Inflammatory macrophage treated with lipopolysaccharide for 4 hours (primary cell): ENCODE measurements around the gene KCND1.

ENCODE experiments used
- DNase-seq: peaks from one replicate; pipeline ENCODE4 v3.0.0-alpha.2; 2020

Gene KCND1

DNA sequence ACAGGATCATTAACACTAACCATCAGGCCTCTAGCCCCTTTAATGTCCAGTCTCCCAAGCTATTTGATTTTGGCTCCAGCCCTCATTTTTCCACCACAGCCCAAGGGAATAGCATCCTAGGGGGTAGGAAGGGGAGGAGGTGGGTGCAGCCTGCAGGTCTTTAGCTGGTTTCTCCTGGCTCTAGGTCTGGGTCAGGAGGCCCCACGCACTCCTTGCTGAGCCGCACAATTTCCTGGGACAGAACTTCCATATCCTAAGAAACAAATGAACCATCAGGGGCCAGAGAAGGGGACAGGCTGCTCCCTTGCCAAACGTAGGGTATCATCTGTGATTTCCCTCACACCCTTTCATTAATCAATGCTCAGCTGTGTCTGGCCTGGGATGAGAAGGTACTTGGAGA is 2.4 kb upstream of the KCND1 start:
- DNase-seq = no peak

DNA sequence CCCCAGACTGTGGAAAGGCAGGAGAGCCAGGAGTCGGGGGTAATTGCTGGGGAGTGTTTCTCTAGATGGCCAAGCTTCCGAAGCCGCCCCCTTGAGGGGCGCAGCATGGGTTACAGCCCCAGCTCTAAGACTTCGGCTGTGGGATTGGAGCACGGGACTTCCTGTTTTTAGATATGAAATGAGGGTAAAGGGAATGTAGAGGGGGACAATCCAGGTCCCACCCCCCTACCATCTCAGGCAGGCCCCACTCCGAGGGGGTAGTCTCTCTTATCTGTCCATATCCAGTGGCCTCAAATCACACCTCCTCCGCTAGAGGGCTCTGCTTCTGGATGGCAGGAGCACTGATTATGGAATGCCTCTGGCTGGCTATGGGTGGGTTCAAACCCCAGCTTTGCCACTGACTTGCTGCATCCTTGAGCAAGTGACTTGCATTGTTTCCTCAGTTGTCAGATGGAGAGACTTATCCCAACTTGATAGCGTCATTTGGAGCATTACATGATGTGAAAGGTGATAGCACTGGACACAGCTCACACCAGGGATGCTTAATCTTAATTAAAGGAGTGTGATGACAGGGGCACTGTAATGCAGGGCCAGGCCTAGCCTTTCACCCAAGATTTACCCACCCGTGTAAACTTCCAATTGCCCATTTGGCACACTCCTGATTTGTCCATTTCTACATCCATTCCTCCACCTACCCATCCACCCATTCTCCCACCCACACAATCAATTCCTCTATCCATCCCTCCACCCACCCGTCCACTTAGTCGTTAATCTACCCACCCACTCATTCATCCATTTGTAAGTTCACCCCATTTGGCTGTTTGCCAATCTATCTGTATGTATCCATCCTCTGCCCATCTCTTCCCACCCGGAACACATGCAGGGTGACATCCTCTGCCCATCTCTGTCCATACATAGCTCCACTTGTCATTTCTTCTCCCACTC is 848 bp upstream of the KCND1 start:
- peak; percentile 36 for DNase-seq

DNA sequence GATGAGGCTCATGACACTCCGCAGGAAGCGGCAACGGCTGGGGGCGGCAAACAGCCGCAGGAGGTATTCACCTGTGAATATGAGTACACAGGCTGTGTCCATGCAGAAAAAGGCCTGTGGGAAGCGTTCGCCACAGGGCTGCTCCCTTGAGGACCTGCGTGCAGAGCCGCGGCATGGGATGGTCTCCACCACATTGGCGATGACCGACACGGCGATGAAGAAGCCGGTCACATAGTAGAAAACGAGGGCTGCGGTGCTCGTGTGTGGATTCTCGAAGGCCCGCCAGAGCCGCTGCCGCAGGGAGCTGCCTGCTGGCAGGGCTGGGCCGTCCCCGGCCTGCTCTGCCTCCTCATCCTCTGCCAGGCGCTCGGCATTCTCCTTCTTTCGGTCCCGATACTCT is 2.2 kb downstream of the KCND1 start:
- DNase-seq = no peak

DNA sequence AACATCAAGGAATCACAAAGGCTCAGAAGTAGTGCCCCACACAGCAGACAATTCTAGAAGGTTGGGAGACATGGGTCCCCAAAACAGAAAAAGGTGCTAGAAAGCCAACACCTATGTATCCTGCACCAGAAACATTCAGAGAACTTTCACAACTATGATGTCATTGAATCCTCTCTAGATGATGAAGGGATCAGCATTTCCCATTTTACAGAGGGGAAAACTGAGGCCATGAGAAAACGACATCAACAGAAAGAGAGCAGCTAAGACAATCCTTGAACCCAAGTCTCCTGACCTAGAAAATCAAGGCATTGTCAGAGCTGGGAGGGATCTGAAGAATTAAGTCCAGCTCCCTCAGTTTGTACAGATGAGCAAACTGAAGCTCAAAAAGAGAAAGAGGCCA is 3.3 kb downstream of the KCND1 start:
- DNase-seq = no peak

DNA sequence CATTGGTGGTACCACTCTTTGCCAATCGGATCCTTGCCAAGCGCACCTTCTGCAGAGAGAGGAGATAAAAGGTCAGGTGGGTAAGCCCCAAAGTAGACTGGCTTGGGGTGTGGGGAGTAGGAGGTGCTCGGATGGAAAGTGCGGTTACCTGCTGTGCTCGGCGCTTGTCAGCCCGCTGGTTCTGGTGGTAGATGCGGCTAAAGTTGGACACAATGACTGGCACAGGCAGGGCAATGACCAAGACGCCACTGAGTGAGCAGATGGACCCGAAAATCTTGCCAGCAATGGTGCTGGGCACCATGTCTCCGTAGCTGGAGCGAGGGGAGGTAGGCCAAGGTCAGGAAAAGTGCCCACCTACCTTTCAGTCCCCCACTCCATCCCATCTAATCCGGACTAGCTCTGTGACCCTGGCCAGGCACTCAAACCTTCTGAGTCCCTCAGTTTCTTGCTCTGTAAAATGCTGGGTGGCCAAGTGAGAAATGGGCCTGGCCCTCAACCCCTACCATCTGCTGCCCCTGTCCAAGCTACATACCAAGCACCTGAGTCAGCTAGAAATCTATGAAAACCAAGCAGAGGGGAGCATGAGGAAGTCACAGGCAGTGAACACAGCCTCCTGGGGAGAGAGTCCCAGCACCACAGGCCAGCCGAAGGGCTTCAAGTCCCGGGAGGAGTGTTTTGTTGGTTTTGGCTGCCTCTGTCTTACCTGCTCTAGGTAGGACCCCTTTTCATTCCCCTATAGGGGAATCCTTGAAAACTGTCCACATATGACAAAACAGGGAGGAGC is 4.7 kb downstream of the KCND1 start:
- no peak for DNase-seq

DNA sequence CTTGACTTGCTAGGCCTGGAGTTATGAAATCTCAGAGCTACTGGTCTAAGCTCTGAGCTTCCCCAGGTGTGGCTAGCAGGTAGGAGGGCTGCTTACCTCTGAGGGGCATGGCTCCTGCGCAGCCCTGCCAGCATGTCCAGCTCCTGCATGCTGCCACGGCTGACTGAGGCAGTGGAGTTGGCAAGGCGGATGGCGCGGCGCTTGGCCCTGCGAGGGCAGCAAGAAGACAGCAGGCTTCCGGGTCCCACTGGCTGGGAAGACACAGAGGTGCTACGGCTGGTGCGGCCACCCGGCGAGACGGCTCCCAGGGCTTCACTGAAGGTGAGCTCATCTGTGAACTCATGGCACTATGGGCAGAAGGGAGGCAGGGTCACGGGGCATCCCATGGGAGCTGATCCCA is 5.7 kb downstream of the KCND1 start:
- no peak for DNase-seq

DNA sequence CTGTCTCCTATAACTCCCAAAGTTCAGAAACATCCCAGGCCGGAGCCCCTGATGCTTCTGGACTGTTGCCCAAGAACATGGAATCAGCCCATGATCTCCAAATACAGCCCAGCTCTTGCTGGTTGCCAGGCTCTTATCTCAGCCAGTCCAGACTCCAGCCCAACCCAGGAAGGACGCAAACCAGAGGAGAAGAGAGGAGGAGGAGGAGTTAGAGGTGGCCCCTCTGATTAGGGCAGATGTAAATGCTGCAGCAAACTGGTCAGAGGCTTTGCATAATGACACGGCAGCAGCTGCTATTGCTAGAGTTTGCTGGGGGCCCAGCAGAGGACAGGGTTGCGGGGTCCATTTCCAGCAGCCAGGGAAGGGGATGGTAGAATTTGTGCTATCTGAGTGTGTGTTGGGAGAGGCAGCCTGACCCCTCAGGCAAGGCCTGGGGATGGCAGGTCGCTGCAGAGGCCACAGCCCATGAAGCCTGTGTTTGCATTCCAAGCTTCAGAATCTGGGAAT is 10.0 kb downstream of the KCND1 start:
- no peak for DNase-seq

DNA sequence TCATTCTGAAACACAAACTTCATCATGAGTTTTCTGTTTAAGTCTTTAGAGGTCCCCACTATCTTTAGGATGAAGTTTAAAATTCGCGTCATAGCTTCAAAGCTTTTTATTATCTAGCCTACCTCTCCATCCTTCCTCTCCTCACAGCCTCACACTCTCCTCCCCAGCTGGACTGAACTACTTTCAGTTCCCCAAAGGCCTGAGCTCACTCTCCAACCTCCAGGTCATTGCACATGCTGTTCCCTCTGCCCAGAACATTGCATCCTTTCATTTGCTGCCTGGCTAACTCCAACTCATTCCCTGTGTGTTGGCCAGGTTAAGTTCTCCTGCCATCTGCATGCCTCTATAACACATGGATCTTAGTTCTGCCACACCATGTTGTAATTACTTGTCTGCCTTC is 11.4 kb downstream of the KCND1 start:
- peak; percentile 55 for DNase-seq

DNA sequence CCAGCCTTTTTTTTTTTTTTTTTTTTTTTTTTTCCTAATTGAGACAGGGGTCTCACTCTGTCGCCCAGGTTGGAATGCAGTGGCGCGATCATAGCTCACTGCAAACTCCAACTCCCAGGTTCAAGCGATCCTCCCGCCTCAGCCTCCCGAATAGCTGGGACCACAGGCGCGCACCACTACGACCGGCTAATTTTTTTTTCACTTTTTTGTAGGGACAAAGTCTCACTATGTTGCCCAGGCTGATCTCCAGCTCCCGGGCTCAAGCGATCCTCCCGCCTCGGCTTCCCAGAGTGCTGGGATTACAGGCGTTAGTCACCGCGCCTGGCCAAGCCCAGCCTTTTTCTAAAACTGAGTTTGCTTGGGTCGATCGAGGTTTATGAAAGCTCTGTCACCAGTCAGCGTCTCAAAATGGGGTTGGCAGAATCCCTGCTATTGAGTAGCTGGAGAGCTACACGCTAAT is 13.0 kb downstream of the KCND1 start:
- DNase-seq = peak; percentile 25

DNA sequence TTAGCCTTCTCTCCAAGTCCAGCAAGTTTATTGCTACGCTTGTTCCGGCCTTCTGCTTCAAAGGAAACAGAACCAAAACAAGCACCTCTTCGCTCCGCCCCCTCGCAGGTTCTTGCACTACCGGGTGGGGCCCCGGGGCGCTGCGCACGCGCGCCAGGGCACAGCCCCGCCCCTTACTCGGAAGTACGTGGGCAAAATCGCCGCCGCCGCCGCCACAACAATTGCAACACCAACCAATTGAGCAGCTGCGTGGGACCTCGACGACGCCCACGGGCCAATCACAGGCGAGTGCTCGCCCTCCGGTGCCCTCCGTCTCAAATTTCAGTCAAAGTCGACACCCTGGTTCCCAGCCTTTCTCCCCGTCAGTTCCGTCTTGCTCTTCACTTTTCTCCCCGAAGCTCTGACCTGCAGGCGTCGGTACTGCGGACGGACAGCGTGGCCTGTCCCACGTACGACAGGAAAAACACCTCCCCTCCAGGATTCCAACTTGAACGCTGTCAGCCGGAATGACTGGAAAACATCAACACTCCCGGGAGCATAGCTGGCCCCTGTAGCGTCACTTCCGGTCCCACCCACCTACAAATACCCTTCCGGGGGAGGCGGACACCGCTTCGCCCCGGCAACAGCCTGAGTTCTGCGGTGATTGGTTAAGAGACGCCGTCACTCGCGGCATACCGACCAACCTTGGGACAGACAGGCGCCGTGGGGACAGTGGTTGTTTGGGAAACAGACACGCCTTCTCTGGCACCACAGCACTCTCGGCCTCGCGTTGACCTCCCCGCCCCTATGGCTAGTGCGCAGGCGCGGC is 13.6 kb downstream of the KCND1 start:
- peak; percentile 95 for DNase-seq

DNA sequence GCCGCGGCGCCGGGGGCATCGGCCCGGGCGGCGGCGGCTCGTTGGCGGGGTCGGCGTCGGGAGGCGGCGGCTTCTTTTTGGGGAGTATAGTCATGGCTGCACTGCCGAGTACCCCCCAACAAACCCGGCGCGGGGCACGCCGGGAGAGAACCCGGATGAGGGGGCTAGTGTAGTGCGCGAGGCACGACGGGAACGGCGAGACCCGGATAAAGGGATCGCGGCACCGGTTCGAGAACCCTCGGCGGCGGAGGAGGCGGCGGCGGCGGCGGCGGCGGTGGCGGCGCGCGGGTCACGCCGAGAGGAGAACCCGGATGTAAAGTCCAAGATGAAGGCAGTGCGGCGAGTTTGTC is 14.2 kb downstream of the KCND1 start, which contains the start of gene OTUD5:
Gene OTUD5, minus strand, starts transcription at position 131 of the 350 bp plus-strand sequence. Its CDS starts 37 bp downstream, at position 94.
- DNase-seq = peak; percentile 67

DNA sequence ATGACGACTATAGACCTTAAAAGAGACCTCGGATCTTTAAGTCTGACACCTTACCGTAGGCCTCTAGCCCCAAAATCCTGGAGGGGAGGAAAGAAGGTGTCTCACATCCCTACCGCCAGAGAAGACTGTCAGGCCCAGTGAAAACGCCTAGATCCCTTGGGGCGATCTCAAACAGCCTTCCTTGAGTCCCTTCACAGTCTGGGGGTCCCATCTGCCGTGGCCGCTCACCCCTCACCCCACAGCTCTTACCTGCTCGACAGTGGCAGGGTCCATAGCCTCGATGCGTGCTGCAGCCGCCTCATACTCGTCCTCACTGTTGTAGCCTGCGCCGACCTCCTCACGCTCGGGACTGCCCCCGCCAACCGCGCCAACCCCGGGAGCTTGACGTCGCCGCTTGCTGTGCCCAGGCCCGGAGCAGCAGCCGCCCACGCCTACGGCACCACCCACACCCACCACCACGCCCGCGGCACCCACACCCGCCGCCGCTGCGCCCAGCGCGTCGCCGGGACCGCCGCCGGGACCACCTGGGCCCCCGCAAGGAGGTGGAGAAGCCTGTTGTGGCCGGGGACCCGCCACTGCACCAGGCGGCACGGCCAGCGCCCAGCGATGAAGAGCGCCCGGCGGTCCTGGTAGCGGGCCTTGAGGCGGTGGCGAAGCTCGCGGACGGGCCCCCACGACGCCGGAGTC is 14.8 kb downstream of the KCND1 start:
- DNase-seq = peak; percentile 19

DNA sequence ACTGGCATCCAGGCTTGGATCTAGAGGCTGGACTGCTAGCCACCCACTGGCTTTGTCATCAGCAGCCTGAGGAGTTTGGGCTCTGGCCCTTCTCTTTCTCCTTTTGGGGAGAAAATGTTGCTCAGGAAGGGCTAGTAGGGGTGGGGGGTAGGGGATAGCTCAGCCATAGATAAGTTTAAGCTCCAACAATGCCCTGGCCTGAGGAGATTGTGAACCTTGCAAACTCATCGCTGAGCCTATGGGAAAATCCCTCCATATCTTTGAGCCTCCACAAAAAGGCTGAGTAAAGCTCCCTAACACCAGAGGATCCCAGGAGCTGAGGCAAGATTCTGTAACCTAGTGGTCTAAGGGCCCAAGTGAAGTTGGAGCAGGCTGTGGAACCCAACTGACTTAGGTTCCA is 23.1 kb downstream of the KCND1 start:
- no peak for DNase-seq

DNA sequence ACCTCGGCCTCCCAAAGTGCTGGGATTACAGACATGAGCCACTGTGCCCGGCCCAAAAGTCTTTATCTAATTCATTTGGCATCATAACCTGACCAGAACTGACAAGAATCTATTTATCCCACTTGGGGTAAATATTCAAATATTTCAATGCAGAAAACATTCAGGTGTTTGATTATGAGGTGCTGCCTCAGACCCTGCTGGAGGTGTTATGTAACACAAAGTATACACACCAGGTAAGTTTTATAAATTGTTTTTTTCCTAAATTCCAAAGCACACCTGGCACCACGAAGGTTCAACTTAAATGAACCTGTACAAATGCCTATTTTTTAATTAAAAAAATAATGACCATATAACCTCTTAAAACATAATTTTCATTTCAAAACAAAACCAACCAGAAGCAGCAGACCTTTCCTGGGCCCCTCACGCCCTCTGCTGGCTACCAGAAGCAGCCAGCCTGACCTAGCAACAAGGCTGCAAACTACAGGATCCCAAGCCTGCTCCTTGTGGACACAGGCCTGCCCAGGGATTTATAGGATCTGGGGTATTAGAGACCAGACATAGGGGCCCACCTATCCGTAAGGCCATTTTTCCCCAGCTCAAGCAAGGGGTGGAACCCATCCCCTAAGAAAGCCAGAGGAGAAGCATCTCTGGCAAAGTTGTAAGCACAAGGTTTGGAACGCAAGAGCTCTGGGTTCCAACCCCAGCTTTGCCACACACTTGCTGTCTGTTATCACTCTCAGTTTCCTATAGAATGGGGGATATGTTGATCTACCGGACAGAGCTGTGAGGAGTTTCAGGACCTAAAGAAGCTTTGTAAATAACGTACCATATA is 25.9 kb downstream of the KCND1 start:
- DNase-seq = peak; percentile 46

DNA sequence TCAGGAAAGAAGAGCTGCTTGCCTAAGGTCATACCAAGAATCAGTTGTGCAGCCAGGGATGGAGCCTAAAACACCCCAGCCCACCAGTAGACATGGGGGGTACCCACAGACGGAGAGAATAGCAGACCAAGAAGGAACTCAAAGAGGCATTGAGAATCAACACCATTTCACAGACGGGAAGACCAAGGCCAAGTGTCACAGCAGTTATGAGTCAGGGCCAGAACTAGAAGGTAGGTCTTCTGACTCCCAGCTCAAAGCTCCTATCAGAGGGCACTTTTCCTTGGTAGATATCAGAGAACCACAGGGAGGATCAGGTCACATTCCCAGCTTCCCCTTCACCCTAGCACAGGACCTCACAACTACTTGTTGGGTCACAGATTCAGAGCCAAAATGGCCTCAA is 28.7 kb downstream of the KCND1 start:
- no peak for DNase-seq

DNA sequence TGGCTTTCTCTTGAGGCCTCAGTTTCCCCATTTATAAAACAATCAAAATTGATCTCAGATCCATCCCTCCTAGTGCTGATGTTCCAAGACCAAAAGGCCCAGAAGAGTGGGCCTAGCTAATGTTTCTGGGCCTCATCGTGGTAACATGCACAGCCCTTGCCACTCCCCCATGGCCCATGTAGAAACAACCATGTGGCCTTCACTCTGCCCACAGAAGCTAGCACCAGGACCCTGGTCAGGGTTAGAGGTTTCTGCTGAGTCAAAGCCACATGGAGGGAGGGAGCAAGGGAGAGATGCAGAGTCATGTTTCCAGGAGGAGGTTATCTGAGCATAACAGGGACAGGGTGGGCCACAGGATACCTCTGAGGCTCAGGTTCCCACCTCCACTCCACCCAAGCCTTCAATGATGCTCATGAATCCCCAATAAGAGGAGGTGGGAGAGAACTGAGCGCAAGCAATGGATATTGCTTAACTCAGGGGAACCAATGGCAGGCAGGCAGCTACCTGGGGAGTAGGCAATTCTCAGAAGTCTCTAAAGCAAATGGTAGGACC is 31.2 kb downstream of the KCND1 start:
- no peak for DNase-seq

DNA sequence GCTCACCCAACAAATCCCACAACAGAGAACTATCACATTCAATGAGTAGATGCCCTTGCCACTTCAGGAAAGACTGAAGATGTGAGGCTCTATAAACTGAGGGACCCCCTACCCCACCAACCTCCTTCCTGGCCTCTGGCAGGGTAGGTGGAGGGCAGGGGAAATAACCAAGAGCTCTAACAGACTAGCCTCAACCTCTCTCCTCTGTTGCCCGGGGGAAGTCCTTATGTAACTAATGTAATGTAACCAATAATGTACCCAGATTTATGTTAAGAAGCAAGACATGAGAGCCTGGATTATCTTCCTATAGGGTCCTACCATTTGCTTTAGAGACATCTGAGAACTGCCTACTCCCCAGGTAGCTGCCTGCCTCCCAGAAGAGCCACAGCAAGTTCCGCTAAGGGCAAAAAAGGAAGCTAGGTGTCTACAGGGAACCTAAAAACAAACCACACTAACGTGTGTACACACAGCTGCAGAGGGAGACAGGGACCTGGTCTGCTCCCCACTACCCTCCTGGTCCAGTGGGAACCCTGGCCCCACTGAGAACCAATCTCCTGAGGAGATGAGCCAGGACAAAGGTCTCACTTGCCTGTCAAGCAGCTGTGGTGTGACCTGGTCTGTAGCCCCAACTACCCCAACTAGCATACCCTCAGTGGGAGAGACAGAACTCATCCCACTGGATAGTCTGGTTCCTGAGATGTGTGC is 32.0 kb downstream of the KCND1 start:
- no peak for DNase-seq

DNA sequence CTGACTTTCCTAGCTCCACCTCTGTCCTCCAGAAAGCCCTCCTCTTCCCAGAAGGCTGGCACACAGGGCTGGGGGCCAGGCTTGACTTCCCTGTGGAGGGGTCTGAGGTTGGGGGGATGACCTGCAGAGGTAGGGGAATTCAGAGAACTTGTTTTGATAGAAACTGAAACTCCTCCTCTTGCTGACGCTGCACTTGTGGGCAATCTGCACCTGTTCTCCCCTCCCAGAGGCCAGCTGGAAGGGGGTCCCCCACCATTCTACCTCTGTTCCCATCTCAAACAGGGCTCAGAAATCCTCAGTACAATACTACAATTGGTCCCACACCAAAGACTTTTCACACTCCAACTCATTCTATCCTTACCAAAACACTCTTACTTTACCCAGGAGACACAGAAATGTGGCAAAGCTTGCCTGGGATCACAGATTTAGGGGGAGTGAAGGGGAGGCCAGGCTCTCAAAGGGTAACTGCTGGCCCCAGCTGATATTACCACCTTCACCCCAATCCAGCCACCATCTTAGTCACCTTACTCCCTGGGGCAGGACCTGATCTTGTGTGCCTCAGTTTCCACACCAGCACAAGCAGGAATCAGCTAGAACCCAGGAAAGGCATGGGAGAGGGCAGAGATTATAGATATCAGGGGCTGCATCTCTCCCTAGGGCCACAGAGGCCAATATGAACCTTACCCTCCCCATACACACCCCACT is 32.8 kb downstream of the KCND1 start:
- DNase-seq = no peak

DNA sequence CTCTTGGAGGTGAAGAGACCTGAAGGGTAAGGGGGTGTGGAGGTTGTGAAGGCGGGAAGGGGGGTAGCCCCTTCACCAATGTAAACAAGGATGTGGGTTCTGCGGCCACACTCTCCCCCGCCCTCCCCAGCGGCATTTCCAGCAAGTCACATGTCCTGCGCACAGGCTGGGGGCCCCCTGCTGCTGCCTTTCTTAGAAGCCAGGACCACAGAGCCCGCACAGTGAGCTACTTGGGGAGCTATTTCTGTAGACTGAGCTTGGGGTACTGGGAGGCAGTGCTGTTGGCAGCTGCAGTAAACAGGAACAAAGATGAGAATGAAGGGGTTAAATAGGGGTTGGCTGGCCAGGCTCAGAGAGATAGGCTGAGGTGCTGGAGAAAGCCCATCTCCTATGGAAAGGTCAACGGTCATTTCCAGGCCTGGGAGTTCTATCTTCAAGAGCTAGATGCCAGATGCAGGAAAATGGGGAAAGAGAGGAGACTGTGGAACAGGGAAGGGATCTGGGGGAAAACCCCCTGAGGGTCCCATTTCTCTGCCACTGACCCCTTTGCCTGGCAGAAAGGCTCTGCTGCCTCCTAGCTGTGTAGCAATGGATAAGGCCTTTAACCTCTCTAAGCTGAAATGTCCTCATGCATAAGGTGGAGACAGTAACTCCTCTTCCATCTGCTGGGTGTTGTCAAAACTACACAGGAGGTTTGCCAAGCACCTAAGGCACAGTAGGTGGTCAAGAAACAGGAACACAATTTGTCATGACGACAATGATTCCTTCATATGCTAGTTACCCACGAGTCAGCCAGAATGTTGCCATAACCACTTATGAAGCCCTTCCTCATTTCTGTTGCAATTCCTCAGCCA is 34.4 kb downstream of the KCND1 start:
- peak; percentile 87 for DNase-seq
